GM18858 (cell line): ENCODE measurements around the gene COL11A2.

Experiments
- ATAC-seq: cut with Tn5 transposase; IDR thresholded peaks from one replicate; pipeline ENCODE4 v1.9.1; 2021; ENCODE audit not compliant: unreplicated experiment

COL11A2 gene

GRCh38 chr6:33206864-33207551, 14.7 kb upstream of the COL11A2 start:
- ATAC-seq: no peak

- no peak for ATAC-seq
Measured at GRCh38 chr6:33206027-33206863, 14.0 kb upstream of the COL11A2 start.

- no peak for ATAC-seq
Measured at GRCh38 chr6:33205191-33206026, 13.1 kb upstream of the COL11A2 start.

GRCh38 chr6:33204415-33205190, 12.3 kb upstream of the COL11A2 start, which contains the start of gene HSD17B8:
Gene HSD17B8, plus strand, starts transcription at chr6:33204655. Its CDS starts 14 bp downstream, at chr6:33204669.
- no peak for ATAC-seq

- no peak for ATAC-seq
Measured at GRCh38 chr6:33204165-33204414, 11.8 kb upstream of the COL11A2 start.

GRCh38 chr6:33203443-33204164, 11.3 kb upstream of the COL11A2 start:
- no peak for ATAC-seq

- no peak for ATAC-seq
Measured at GRCh38 chr6:33202799-33203198, 10.5 kb upstream of the COL11A2 start.

- no peak for ATAC-seq
Measured at GRCh38 chr6:33201935-33202334, 9.7 kb upstream of the COL11A2 start.

GRCh38 chr6:33201147-33201545, 8.9 kb upstream of the COL11A2 start:
- no peak for ATAC-seq

GRCh38 chr6:33200219-33201146, 8.2 kb upstream of the COL11A2 start, which contains the start of the genes RXRB and SLC39A7:
Gene RXRB, minus strand, starts transcription at chr6:33200665. Its CDS starts 189 bp downstream, at chr6:33200476.
Gene SLC39A7, plus strand, starts transcription at chr6:33200867. Its CDS starts 379 bp downstream, at chr6:33201246.
- ATAC-seq: peak; percentile 35

GRCh38 chr6:33199687-33200218, 7.5 kb upstream of the COL11A2 start:
- no peak for ATAC-seq

- no peak for ATAC-seq
Measured at GRCh38 chr6:33198853-33199436, 6.7 kb upstream of the COL11A2 start.

- ATAC-seq: no peak
Measured at GRCh38 chr6:33198159-33198852, 6.0 kb upstream of the COL11A2 start.

GRCh38 chr6:33197431-33198048, 5.3 kb upstream of the COL11A2 start:
- ATAC-seq: no peak

- ATAC-seq: no peak
Measured at GRCh38 chr6:33195304-33196165, 3.3 kb upstream of the COL11A2 start.

GRCh38 chr6:33194431-33194979, 2.2 kb upstream of the COL11A2 start:
- no peak for ATAC-seq
